Caco-2 (cell line): Measurements from ENCODE around the gene CCT2. TPM values are rescaled to one million over a fixed set of nuclear protein-coding genes. Genes with fewer than 3 reads are reported as not detected.

Source experiments
- BruUV-seq: library from RNA; stranded (reverse); fragments of 400-500 nt; replicated peaks from 2 replicates; lab custom pipeline; 2021; lab: Mats Ljungman, UMichigan
- CTCF ChIA-PET: fragments of 300-600 bp; sonication (Branson Sonifier 250); formaldehyde crosslinking; loops from one replicate; lab custom pipeline; 2022; ENCODE audit warnings: antibody characterized with exemption; lab: Charles Lee
- POLR2A ChIA-PET: fragments of 300-600 bp; sonication (Branson Sonifier 250); formaldehyde crosslinking; loops from one replicate; lab custom pipeline; 2022; ENCODE audit warnings: antibody characterized with exemption; lab: Charles Lee
- DNase-seq, 2 experiments: peaks; one replicate each; pipeline versions ENCODE4 v3.0.0 to v3.0.0-alpha.2; 2020 to 2022
- H3K27me3 ChIP-seq: replicated peaks from 2 replicates; pipeline ENCODE4 v1.6.0; 2011; ENCODE audit warnings: low read length; ENCODE audit not compliant: control insufficient read depth, insufficient read depth
- H3K36me3 ChIP-seq: 2 replicates; pipeline ENCODE4 v1.5.1; 2011; ENCODE audit warnings: low read length; ENCODE audit not compliant: control insufficient read depth, insufficient read depth
- H3K4me1 ChIP-seq: fragments of 250-450 bp; sonication (Bioruptor Pico); 2 replicates; pipeline ENCODE4 v1.5.1; 2020; ENCODE audit warnings: mild to moderate bottlenecking
- H3K4me3 ChIP-seq: 2 replicates; pipeline ENCODE4 v1.5.1; 2011; ENCODE audit warnings: low read depth, mild to moderate bottlenecking, control low read depth, low read length
- H3K9me3 ChIP-seq: fragments of 250-450 bp; sonication (Bioruptor Pico); 2 replicates; pipeline ENCODE4 v1.5.1; 2020; ENCODE audit warnings: mild to moderate bottlenecking, moderate library complexity
- H3K27ac Mint-ChIP-seq: one replicate; pipeline ENCODE4 v1.8.0; 2022; ENCODE audit warnings: mixed read lengths; ENCODE audit not compliant: unreplicated experiment
- H3K27me3 Mint-ChIP-seq: one replicate; pipeline ENCODE4 v1.8.0; 2022; ENCODE audit warnings: mixed read lengths; ENCODE audit not compliant: insufficient read depth, unreplicated experiment
- H3K36me3 Mint-ChIP-seq: one replicate; pipeline ENCODE4 v1.8.0; 2022; ENCODE audit warnings: mild to moderate bottlenecking, mixed read lengths; ENCODE audit not compliant: insufficient read depth, unreplicated experiment
- H3K4me1 Mint-ChIP-seq: one replicate; pipeline ENCODE4 v1.8.0; 2022; ENCODE audit warnings: low read depth, mixed read lengths; ENCODE audit not compliant: unreplicated experiment
- H3K4me3 Mint-ChIP-seq: one replicate; pipeline ENCODE4 v1.8.0; 2022; ENCODE audit warnings: mild to moderate bottlenecking, moderate library complexity, mixed read lengths; ENCODE audit not compliant: unreplicated experiment
- H3K9me3 Mint-ChIP-seq: one replicate; pipeline ENCODE4 v1.8.0; 2022; ENCODE audit warnings: mixed read lengths; ENCODE audit not compliant: unreplicated experiment
- intact Hi-C: fragments of 100-400 bp; cut with micrococcal nuclease; formaldehyde crosslinking; loops from one replicate; pipeline ENCODE4 v1.10.0; 2022; ENCODE audit not compliant: unreplicated experiment
- total RNA-seq: library from RNA; stranded (reverse); gene quantifications from 2 replicates; pipeline ENCODE4 v1.2.3, GENCODE V29; 2022
- TF ChIP-seq, protein P1 (sequence below), 2 experiments: fragments of 200-600 bp in 1 of 2; IDR thresholded peaks; 1 replicate in 1 of 2; 2 replicates in 1 of 2; pipeline versions ENCODE4 v1.5.1 to v1.8.0; 2011 to 2022; ENCODE audit warnings: antibody characterized with exemption in 1 of 2, control low read depth in 1 of 2, inconsistent platforms in 1 of 2, low read depth in 1 of 2, low read length in 1 of 2, mild to moderate bottlenecking in 1 of 2, moderate library complexity in 1 of 2; ENCODE audit not compliant: insufficient read depth in 1 of 2, severe bottlenecking in 1 of 2, unreplicated experiment in 1 of 2

Gene CCT2
- total RNA-seq, 1 experiment from 2014 or later = 321 TPM

DNA sequence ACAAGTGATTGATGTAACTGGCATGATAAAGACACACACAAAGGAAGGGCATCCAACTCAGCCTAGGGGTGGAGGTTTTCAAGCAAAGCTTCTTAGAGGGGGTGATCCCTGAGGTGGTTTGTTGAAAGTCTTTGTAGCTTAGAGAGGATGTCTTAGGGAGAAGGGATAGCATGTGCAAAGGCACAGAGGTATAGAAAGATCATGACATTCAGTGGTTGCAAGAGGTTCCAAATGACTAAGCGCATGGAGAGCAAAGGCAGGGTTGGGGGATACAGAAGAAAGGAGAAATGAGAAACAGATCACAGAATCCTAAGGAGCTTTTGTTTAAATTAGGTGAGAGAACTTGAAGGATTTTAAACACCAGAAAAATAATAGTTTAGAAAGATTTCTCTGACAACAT lies 5.2 kb upstream of the CCT2 start:
- TF ChIP-seq, protein P1, sequence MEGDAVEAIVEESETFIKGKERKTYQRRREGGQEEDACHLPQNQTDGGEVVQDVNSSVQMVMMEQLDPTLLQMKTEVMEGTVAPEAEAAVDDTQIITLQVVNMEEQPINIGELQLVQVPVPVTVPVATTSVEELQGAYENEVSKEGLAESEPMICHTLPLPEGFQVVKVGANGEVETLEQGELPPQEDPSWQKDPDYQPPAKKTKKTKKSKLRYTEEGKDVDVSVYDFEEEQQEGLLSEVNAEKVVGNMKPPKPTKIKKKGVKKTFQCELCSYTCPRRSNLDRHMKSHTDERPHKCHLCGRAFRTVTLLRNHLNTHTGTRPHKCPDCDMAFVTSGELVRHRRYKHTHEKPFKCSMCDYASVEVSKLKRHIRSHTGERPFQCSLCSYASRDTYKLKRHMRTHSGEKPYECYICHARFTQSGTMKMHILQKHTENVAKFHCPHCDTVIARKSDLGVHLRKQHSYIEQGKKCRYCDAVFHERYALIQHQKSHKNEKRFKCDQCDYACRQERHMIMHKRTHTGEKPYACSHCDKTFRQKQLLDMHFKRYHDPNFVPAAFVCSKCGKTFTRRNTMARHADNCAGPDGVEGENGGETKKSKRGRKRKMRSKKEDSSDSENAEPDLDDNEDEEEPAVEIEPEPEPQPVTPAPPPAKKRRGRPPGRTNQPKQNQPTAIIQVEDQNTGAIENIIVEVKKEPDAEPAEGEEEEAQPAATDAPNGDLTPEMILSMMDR (IDR thresholded peaks at IDR 0.05; ENCODE audit: insufficient read depth in 1 of 2, low read depth in 1 of 2, low read length in 1 of 2, severe bottlenecking in 1 of 2, unreplicated experiment in 1 of 2) = no peak
- no peaks in the 10 kb centered on the region for H3K27me3 ChIP-seq
- H3K4me1 Mint-ChIP-seq = peaks cover 11% of the 10 kb centered on the region
- ChIA-PET CTCF (interaction anchor here (0.6 to 2.7 kb wide), 3 partner anchors 9 to 186 kb away, joined by 3 to 12 read pairs (median 4); no protein-coding TSS in a partner anchor), POLR2A (interaction anchor here (0.5 kb wide), 1 partner anchor 124 kb away, joined by 8 read pairs; no protein-coding TSS in a partner anchor)
- H3K9me3 ChIP-seq = no peaks in the 10 kb centered on the region
- no TSS peak for BruUV-seq
- no peak overlapping the region for H3K4me3 Mint-ChIP-seq
- H3K27me3 Mint-ChIP-seq = no peaks in the 10 kb centered on the region
- H3K9me3 Mint-ChIP-seq = no peaks in the 10 kb centered on the region
- no peaks in the 10 kb centered on the region for H3K4me1 ChIP-seq
- no peak for DNase-seq
- peaks cover 73% of the 10 kb centered on the region for H3K36me3 Mint-ChIP-seq
- H3K4me3 ChIP-seq = no peak overlapping the region
- peak overlapping the region; percentile 8 for H3K27ac Mint-ChIP-seq
- H3K36me3 ChIP-seq = no peaks in the 10 kb centered on the region; the same call in 1 of the 2 replicates
- intact Hi-C loops = no loop called here

DNA sequence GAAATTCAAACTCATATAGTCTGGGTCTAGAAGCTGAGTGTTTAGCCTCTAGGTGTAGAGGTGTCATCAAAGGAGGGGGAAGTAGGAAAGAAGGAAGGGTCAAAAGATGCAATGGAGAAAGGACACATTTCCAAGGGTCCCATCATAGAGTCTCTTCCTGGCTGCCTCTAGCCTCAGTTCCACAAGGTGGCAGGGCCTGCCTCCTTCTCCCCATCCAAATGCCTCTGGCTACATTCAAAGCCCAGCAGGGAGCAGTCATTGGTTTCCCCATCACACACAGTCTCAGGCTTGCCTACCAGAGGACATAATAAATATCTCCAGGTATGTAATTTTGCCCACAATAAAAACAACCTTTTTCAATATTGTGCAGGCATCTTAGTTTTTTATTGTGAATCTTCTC lies 2.1 kb upstream of the CCT2 start:
- Mint-ChIP-seq H3K27ac (no peak overlapping the region), H3K4me1 (peaks cover 11% of the 10 kb centered on the region), H3K27me3 (no peaks in the 10 kb centered on the region), H3K9me3 (no peaks in the 10 kb centered on the region), H3K4me3 (no peak overlapping the region), H3K36me3 (peaks cover 80% of the 10 kb centered on the region)
- H3K9me3 ChIP-seq = no peaks in the 10 kb centered on the region
- no peak overlapping the region for H3K4me3 ChIP-seq
- intact Hi-C loops = no loop called here
- TF ChIP-seq, protein P1 (IDR thresholded peaks at IDR 0.05; ENCODE audit: insufficient read depth in 1 of 2, low read depth in 1 of 2, low read length in 1 of 2, severe bottlenecking in 1 of 2, unreplicated experiment in 1 of 2) = peak; percentile 22 to 43
- no TSS peak for BruUV-seq
- ChIA-PET POLR2A (no interaction called here), CTCF (no interaction called here)
- H3K36me3 ChIP-seq = peaks cover 2% of the 10 kb centered on the region; the same call in 1 of the 2 replicates
- no peaks in the 10 kb centered on the region for H3K4me1 ChIP-seq
- no peaks in the 10 kb centered on the region for H3K27me3 ChIP-seq
- peak; percentile 61 to 63 for DNase-seq

DNA sequence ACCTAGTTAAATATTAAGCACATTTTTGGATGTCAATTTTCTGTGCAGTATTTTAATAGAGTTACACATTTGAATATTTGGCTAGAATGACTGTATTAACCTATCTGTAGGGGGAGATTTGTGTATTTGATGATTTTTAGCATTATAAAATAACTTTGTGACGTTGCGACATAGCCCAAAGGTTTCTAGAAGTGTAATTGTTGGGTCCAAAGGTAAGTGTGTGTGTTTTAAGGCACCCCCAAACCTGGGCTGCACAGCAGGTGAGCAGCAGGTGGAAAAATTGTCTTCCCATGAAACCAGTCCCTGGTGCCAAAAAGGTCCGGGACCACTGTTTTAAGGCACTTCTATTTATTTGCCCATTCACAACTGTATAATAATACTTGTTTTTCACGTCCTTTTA lies 3.3 kb downstream of the CCT2 start:
- Histone ChIP-seq H3K9me3 (no peaks in the 10 kb centered on the region), H3K36me3 (peaks cover 5% of the 10 kb centered on the region), H3K27me3 (no peaks in the 10 kb centered on the region), H3K4me3 (no peak overlapping the region), H3K4me1 (no peaks in the 10 kb centered on the region)
- ChIA-PET CTCF (no interaction called here), POLR2A (no interaction called here)
- Mint-ChIP-seq H3K4me3 (no peak overlapping the region), H3K4me1 (no peaks in the 10 kb centered on the region), H3K27ac (no peak overlapping the region), H3K27me3 (no peaks in the 10 kb centered on the region), H3K9me3 (no peaks in the 10 kb centered on the region), H3K36me3 (peaks cover 91% of the 10 kb centered on the region)
- DNase-seq = no peak
- no TSS peak for BruUV-seq
- intact Hi-C loops = no loop called here
- TF ChIP-seq, protein P1 (IDR thresholded peaks at IDR 0.05; ENCODE audit: insufficient read depth in 1 of 2, low read depth in 1 of 2, low read length in 1 of 2, severe bottlenecking in 1 of 2, unreplicated experiment in 1 of 2) = no peak
